Islet of Langerhans (tissue), 1 donor: Measurements from ENCODE around the gene PPAN.

Source experiments
- FAIRE-seq: peaks from one replicate; lab custom pipeline; 2011; peaks lifted over from hg19 to GRCh38; lab: Jason Lieb, UNC

The PPAN gene

DNA sequence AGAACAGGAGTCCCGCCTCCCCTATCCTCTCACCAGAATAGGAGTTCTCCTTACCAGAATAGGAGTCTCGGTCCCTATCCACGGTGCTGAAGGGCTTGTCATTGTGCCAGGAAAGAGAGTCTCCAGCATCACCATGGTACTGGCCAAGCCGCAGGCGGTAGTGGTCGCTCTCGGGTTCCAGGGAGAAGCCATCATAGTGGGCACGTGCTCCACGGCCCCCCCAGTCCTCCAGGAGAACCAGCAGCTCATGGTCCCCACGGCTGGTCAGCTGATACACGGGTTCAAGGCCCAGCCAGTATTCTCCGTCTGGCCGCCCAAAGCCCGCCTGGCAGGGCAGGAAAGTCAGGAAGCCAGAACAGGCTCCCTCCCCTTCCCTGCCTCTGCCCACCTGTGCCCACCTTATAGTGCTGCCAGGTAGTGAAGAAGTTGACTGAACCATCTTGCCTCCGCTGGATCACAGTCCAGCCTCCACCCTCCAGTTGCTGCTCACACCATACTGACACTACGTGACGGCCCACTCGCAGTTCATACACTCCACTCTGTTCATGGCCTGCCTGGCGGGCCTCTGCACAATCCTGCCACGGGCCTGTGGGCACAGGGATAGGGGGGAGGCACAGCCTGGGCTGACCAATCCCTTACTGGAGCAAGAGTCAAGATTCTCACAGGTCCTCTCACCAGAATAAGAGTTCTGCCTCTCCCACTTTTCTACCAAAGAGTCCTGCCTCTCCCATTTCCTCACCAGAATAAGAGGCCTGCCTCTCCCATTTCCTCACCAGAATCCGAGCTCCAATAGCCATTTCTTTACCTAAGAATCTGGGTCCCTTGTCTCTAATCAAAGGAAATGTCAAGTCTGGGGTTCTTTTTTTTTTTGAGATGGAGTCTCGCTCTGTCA lies 12.6 kb upstream of the PPAN start:
- no peak for FAIRE-seq

DNA sequence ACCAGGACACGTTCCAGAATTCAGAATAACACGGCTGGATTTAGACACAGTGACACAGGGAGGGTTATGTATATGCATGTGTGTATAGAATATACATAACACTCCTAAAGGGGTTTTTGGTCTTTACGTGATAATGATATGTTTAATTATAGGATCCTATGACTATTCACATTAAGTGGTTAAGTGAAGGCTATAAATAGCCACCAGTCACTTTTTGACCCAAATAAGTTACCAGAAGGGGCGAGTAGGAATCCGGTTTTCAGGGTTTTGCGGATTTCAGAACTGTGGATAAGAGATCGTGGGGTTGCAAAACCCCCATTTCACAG lies 10.6 kb upstream of the PPAN start:
- no peak for FAIRE-seq

DNA sequence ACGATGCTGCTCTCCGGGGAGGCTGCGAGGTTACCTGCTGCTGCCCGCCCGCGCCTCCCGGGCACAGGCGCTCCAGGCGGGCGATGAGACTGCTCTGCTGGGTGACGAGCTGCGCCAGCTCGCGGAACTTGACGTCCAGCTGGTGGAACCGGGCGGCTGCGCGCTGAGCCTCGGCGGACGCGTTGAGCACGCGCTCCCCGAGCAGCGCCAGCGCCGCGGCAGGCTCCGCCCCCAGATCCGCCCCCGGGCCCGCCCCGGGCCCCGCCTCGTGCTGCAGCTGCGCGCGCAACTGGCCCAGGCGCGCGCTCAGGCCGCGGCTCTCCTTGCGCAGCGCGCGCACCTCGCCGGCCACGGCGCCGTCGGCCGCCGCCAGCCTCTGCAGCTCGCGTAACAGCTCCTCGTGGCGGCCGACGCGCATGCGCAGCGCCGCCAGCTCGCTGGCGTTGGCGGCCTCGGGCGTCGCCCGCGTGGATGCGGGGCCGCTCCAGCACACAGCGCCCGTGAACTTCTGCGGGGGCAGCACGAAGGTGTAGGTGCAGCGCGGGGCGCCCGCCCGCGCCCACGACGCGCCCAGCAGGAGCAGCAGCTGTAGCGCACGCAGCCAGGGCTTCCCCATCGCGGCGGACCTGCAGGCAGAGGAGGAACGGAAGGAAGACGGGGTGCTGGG lies 10.1 kb upstream of the PPAN start:
- FAIRE-seq: no peak

DNA sequence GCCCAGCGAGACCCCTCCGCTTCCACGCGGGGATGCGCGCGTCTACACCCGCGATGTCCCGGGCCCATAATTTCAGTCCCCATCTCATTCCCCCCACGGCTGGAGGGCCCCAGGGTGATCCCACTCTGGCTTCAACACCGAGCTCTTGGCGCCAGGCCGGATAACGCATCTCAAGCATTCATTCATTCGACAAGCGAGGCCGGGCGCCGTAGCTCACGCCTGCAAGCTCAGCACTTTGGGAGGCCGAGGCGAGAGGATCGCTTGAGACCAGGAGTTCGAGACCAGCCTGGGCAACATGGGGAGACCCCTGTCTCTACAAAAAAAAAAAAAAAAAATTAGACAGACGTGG lies 9.6 kb upstream of the PPAN start:
- no peak for FAIRE-seq

DNA sequence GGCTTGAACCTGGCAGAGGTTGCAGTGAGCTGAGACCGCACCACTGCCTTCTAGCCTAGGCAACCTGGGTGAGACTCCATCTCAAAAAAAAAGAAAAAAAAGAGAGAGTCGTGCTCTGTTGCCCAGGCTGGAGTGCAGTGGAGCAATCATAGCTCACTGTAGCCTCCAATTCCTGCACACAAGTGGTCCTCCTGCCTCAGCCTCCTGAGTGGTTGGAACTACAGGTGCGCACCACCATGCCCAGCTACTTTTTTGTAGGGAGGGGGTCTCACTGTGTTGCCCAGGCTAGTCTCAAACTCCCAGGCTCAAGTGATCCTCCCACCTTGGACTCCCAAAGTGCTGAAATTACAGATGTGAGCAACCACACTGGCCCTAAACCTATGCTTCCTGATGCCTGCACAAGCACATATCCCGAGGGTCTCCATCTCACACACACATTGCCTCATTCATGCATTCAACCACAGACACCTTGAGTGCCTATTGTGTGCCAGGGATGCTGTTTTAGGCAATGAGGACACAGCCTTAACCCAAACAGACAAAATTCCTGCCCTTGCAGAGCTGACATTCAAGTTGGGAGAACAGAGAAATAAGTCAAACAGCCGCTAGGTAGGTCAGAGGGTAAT lies 5.9 kb upstream of the PPAN start:
- no peak for FAIRE-seq

DNA sequence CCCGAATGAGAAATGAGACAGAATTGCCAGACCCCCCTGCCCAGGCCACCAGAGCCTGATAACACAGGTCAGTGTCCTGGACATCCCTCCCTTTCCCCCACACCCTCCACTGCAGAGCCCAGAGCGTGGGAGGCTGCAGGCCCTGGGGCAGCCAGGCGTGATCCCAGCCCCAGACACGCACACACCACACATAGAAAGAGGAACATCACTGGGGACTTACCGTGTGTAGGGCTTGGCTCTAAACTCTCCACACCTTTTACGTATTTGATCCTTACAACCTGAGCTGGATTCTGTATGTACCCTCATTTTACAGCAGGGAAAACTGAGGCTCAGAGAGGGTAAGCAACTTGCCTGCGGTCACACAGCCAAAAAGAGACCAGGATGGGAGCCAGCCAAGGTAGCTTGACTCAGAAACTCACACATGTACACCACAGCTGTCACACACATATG lies 3.4 kb upstream of the PPAN start:
- FAIRE-seq: no peak

DNA sequence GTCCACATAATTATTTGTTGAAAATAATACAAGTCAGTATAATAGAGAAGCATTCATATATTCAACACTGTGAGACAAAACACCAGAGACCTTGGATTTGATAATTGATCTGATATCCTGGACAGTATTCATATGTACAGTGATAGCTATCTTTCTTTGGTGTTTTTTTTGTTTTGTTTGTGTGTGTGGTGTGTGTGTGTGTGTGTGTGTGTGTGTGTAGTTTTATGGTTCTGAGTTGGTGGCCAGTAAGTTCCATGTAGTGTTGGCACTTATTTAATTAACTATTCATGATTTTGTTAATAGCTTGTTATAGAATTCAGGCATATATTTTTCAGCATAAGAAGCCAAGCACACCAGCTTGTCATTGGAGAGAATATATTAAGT lies 2.0 kb upstream of the PPAN start:
- no peak for FAIRE-seq

DNA sequence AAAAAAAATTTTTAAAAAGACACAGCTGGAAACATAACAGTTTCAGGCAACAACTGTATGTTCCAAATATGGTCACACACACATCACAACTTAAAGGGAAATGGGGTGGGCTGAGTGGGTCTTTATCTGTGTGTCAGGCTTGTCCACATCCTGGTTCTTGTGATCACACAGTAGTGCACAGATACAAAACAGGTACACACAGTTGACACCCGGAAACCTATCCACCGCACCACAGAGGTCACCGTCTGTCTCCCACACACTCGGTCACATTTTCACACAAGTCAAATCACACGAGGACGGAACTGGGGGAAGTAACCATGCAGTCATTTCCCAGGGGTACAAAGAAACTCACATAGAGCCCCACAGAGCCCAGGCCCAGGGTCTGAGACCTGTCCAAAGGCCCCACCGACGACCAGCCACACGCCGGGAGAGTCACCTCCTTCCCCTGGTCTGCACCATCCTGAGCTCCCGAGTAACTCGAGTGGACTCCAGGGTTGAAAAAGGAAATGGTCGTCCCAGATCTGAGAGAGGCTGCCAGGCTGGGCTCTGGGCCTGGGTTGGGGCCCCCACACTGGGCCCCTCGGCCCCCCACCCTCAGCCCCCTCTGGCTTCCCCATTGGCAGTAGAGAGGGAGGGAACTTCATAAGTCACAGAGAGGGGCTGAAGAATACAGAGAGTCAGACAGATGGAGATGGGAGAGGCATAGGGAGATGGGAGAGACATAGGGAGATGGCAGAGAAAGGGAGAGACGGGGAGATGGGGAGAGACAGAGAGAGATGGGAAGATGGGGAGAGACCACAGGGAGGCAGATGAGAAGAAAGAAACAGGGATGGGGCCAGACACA lies 1.3 kb upstream of the PPAN start:
- FAIRE-seq: no peak

DNA sequence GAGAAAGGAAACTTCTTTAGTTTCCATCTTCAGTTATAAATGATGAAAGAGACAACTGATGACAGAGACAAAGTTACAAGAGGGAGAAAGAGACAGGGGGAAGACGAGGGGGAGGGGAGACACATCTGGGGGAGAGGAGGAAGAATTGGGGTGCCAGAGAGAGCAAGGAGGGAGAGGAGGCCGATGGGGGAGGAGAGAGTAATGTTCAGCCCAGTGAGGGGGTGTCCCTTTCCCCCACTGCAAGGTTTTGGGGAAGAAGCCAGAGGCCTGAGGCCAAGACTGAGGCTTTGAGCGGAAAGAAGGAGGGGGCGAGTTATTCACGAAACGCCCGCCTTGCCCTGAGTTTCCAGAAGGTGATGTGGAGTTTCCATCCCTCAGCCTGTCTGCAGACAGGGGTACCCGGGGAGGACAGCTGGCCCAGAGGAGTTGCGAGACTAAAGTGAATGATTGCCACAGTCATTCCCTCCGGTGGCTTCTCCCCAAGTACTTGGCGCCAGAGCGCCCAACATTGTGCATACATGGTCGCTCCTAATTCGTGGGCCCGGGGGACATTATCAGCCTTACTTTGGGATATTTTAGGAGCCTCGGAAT lies 558 bp upstream of the PPAN start:
- FAIRE-seq: no peak

DNA sequence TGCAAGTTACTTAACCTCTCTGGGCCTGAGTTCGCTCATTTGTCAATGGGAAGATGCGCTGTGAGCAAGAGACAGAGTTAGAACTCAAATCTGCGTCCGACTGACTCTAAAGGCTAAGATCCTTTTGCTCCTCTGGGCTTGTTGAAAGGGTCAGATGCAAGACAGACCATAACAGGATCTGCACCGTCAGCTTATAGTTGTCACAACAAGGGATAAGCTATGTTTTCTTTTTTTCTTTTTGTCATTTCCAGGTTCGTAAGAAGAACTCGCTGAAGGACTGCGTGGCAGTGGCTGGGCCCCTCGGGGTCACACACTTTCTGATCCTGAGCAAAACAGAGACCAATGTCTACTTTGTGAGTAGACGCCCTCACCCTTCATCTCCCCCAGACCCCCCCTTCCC lies 1.1 kb downstream of the PPAN start:
- FAIRE-seq: no peak

DNA sequence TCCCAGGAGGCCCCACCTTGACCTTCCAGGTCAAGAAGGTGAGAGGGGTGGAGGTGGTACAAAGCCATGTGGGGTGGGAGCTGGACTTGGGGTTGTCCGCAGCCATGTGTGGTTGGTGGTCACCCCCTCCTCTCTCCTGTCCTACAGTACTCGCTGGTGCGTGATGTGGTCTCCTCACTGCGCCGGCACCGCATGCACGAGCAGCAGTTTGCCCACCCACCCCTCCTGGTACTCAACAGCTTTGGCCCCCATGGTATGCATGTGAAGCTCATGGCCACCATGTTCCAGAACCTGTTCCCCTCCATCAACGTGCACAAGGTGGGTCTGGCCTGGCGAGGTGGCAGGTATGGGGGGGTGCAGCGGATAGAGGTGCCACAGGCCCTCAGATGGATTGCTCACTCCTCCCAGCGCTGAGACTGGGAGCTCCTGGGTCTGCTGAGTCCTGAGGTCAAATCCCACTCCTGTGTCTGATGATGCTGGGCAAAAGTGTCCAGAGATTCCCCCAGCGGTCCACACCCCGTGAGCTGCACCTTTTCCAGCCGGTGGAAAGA lies 1.7 kb downstream of the PPAN start:
- no peak for FAIRE-seq

DNA sequence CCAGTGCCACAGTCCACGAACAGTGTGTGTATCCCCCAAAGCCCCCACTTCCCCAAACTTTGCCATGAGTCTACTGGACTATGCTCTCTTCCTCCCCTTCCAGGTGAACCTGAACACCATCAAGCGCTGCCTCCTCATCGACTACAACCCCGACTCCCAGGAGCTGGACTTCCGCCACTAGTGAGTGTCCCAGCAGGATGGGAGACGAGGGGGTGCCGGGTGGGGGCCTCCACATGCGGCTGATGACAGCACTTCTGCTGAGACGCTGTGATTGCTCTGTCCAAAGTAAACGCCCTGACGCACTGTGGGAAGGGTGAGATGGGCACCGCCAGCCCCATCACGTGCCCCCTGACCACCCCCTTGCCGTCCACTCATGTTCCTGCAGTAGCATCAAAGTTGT lies 3.4 kb downstream of the PPAN start:
- no peak for FAIRE-seq

DNA sequence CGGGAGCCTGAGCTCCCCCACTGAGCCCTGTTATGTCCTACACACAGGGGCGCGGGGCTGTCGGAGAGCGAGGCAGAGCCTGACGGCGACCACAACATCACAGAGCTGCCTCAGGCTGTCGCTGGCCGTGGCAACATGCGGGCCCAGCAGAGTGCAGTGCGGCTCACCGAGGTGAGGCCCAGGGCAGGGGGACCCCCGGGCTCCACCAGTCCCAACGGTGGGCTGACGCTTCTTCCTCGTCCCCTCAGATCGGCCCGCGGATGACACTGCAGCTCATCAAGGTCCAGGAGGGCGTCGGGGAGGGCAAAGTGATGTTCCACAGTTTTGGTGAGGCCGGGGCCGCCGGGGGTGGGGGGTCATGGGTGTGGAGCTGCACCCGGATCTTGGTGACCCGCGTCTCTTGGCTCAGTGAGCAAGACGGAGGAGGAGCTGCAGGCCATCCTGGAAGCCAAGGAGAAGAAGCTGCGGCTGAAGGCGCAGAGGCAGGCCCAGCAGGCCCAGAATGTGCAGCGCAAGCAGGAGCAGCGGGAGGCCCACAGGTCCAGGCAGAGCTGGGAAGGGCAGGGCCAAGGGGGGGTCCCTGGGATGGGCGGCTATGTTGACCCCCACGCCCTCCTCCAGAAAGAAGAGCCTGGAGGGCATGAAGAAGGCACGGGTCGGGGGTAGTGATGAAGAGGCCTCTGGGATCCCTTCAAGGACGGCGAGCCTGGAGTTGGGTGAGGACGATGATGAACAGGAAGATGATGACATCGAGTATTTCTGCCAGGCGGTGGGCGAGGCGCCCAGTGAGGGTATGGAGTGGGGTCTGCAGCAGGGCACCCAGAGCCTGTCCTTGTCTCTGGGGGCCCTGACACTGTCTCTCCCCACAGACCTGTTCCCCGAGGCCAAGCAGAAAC lies 4.2 kb downstream of the PPAN start:
- FAIRE-seq: no peak

DNA sequence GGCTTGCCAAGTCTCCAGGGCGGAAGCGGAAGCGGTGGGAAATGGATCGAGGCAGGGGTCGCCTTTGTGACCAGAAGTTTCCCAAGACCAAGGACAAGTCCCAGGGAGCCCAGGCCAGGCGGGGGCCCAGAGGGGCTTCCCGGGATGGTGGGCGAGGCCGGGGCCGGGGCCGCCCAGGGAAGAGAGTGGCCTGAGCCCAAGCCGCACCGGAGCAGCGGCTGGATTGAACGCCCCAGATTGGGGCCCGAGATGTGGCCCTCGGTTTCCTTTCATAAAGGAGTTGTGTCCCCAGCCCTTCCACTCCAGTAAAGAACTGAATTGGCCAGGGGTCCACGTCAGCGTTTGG lies 4.8 kb downstream of the PPAN start:
- no peak for FAIRE-seq

DNA sequence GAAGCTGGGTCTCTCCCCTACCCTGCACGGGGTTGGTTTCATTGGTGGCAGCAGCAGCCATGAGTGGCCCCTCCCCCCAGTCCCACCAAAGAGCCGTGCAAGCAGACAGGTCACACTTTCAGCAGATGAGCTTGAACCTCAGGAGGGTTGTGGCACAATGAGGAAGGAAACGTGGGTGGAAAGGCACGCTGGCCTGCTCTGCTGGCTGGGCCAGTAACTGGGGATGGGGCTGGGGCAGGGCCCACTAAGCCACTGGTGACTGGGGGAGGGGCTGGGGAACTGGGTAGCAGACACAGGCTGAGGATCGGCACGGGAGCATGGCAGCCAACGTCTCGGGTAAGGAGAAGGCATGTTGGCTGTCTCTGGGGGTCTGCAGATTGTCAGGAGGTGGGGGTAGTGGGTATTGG lies 5.2 kb downstream of the PPAN start, which contains the start of gene P2RY11:
Gene P2RY11 (plus strand): TSS at position 289 of the 407 bp plus-strand sequence. CDS start 29 bp downstream, at position 318.
- FAIRE-seq: no peak

DNA sequence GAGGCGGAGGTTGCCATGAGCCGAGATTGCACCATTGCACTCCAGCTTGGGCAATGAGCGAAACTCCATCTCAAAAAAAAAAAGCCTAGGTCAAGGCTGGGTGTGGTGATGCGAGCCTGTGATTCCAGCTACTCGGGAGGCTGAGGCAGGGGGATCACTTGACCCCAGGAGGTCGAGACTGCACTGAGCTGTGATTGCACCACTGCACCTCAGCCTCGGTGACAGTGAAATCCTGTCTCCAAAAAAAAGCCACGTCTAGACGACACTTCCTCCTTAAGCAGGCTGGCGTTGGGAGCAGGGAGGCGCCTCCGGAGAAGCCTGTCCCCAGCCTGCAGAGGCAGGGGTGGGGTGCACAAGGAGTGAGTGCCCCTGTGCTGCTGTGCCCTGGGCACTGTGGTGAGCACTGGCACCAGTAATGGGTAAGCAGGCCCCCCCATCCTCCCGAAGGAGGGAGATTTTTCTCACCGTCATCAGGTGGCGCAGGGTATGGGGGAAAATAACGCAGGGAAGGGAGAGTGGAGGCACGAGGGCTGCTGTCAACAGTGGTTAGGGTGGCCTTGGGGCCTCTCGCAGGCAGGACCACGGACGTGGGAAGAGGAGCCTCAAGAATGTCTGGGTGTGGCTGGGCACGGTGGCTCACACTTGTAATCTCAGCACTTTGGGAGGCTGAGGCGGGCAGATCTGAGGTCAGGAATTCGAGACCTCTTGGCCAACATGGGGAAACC lies 6.0 kb downstream of the PPAN start:
- no peak for FAIRE-seq

DNA sequence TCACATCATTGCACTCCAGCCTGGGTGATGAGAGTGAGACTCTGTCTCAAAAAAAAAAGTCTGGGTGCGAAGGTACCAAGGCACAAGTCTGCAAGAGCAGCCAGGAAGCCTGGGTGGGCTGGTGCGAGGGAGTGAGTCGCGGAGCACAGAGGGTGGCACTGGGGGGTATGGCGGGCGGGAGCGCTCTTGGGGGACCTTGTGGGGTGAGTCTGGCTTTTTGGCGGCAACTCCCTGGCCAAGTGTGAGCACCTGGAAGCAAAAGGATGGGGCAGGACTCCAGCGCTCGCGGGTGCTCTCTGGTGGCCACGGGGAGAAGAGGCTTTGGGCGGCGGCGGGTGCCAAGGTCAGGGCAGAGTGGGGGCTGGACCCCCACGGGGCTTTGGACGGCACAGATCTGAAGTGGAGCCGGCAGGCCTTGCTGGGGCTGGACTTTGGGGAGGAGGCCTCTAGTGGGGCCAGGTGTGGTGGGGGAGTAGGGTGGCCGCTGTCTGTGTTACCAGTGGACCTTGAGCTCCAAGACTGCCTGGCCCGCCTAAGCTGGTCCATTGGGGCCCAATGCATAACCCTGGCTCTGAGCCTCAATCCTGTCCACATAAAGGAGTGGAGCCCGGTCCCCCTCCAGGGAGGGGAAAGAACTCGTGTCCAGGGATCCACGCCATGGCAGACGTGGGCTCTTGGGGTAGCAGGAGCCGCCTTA lies 6.9 kb downstream of the PPAN start:
- FAIRE-seq: no peak

DNA sequence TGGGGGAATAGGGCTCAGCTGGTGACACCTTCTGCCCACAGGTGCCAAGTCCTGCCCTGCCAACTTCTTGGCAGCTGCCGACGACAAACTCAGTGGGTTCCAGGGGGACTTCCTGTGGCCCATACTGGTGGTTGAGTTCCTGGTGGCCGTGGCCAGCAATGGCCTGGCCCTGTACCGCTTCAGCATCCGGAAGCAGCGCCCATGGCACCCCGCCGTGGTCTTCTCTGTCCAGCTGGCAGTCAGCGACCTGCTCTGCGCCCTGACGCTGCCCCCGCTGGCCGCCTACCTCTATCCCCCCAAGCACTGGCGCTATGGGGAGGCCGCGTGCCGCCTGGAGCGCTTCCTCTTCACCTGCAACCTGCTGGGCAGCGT lies 7.4 kb downstream of the PPAN start:
- no peak for FAIRE-seq

DNA sequence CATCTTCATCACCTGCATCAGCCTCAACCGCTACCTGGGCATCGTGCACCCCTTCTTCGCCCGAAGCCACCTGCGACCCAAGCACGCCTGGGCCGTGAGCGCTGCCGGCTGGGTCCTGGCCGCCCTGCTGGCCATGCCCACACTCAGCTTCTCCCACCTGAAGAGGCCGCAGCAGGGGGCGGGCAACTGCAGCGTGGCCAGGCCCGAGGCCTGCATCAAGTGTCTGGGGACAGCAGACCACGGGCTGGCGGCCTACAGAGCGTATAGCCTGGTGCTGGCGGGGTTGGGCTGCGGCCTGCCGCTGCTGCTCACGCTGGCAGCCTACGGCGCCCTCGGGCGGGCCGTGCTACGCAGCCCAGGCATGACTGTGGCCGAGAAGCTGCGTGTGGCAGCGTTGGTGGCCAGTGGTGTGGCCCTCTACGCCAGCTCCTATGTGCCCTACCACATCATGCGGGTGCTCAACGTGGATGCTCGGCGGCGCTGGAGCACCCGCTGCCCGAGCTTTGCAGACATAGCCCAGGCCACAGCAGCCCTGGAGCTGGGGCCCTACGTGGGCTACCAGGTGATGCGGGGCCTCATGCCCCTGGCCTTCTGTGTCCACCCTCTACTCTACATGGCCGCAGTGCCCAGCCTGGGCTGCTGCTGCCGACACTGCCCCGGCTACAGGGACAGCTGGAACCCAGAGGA lies 7.9 kb downstream of the PPAN start:
- no peak for FAIRE-seq
